Smooth muscle cell (in vitro differentiated cells): Measurements from ENCODE around the gene CMYA5. TPM values are rescaled to one million over a fixed set of nuclear protein-coding genes. Genes with fewer than 3 reads are reported as not detected.

Experiments used
- DNase-seq: peaks from one replicate; lab custom pipeline; 2025; ENCODE audit not compliant: unreplicated experiment; lab: John Stamatoyannopoulos, UW
- H2AFZ ChIP-seq: fragments of 200-600 bp; sonication (generic); 2 replicates; pipeline ENCODE4 v1.6.0; 2016; ENCODE audit warnings: antibody characterized with exemption, low read depth, mild to moderate bottlenecking
- H3F3A ChIP-seq: fragments of 200-600 bp; sonication (generic); 2 replicates; pipeline ENCODE4 v1.6.0; 2017; ENCODE audit warnings: antibody characterized with exemption, low read depth
- H3K27ac ChIP-seq: fragments of 200-600 bp; sonication (generic); 2 replicates; pipeline ENCODE4 v1.5.1; 2016; ENCODE audit warnings: low read depth, mild to moderate bottlenecking
- H3K27me3 ChIP-seq: fragments of 200-600 bp; sonication (generic); 2 replicates; pipeline ENCODE4 v1.6.1; 2016; ENCODE audit warnings: low read depth, mild to moderate bottlenecking
- H3K36me3 ChIP-seq: fragments of 200-600 bp; sonication (generic); 2 replicates; pipeline ENCODE4 v1.5.1; 2016; ENCODE audit warnings: low read depth
- H3K4me1 ChIP-seq: fragments of 200-600 bp; sonication (generic); 2 replicates; pipeline ENCODE4 v1.5.1; 2016; ENCODE audit warnings: low read depth
- H3K4me2 ChIP-seq: fragments of 200-600 bp; sonication (generic); 2 replicates; pipeline ENCODE4 v1.6.0; 2016; ENCODE audit warnings: mild to moderate bottlenecking
- H3K4me3 ChIP-seq: fragments of 200-600 bp; sonication (generic); 2 replicates; pipeline ENCODE4 v1.5.1; 2016; ENCODE audit warnings: mild to moderate bottlenecking
- H3K79me2 ChIP-seq: fragments of 200-600 bp; sonication (generic); 2 replicates; pipeline ENCODE4 v1.6.0; 2016; ENCODE audit warnings: low read depth, mild to moderate bottlenecking
- H3K9ac ChIP-seq: fragments of 200-600 bp; sonication (generic); 2 replicates; pipeline ENCODE4 v1.6.0; 2016; ENCODE audit warnings: low read depth
- H3K9me3 ChIP-seq: fragments of 200-600 bp; sonication (generic); replicated peaks from 2 replicates; pipeline ENCODE4 v1.5.1; 2016; ENCODE audit warnings: low read depth
- H4K20me1 ChIP-seq: fragments of 200-600 bp; sonication (generic); 2 replicates; pipeline ENCODE4 v1.6.0; 2016; ENCODE audit warnings: low read depth
- WGBS: methylation state at CpG from one replicate; pipeline ENCODE4 v1.1.7; 2016; ENCODE audit warnings: low lambda C conversion rate; 5-methylcytosine and 5-hydroxymethylcytosine counted together
- polyA plus RNA-seq: library from polyadenylated mRNA; unstranded; fragments of >200 nt; fragmentation: Nextera tagmentation; extraction: Ambion mirVana; gene quantifications from 2 replicates; pipeline ENCODE4 v1.2.1, GENCODE V29; 2016
- total RNA-seq: library from RNA; depleted of rRNA; stranded (reverse); fragments of >200 nt; gene quantifications from 2 replicates; pipeline ENCODE4 v1.2.3, GENCODE V29; 2014
- TF ChIP-seq, protein P1 (sequence below): fragments of 200-600 bp; sonication (generic); IDR thresholded peaks from 2 replicates; pipeline ENCODE4 v1.5.1; 2017; ENCODE audit warnings: borderline replicate concordance, mild to moderate bottlenecking, antibody characterized with exemption; ENCODE audit not compliant: insufficient read depth, poor library complexity, severe bottlenecking

Gene CMYA5
- total and polyA plus RNA-seq, 2 experiments from 2014 or later: 0.31 to 1.9 TPM

DNA sequence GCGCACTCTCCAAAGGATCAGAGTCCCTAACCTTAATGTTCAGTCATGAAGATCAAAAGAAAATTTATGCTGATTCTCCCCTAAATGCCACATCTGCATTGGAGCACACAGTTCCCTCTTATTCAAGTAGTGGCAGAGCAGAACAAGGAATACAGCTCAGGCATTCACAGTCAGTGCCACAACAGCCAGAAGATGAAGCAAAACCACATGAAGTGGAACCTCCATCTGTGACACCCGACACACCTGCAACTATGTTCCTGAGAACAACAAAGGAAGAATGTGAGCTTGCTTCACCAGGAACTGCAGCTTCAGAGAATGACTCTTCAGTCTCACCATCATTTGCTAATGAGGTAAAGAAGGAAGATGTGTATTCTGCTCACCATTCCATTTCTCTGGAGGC, 40.0 kb downstream of the CMYA5 start:
- H3K9me3 ChIP-seq: no peaks in the 10 kb centered on the region
- H3K36me3 ChIP-seq: no peaks in the 10 kb centered on the region
- no peak for DNase-seq
- H3K9ac ChIP-seq: no peak overlapping the region
- H3K4me2 ChIP-seq: no peak overlapping the region
- H3K79me2 ChIP-seq: no peaks in the 10 kb centered on the region
- H3K27me3 ChIP-seq: peaks cover 54% of the 10 kb centered on the region
- H4K20me1 ChIP-seq: no peaks in the 10 kb centered on the region
- H2AFZ ChIP-seq: no peak overlapping the region
- no peak overlapping the region for H3K27ac ChIP-seq
- TF ChIP-seq, protein P1, sequence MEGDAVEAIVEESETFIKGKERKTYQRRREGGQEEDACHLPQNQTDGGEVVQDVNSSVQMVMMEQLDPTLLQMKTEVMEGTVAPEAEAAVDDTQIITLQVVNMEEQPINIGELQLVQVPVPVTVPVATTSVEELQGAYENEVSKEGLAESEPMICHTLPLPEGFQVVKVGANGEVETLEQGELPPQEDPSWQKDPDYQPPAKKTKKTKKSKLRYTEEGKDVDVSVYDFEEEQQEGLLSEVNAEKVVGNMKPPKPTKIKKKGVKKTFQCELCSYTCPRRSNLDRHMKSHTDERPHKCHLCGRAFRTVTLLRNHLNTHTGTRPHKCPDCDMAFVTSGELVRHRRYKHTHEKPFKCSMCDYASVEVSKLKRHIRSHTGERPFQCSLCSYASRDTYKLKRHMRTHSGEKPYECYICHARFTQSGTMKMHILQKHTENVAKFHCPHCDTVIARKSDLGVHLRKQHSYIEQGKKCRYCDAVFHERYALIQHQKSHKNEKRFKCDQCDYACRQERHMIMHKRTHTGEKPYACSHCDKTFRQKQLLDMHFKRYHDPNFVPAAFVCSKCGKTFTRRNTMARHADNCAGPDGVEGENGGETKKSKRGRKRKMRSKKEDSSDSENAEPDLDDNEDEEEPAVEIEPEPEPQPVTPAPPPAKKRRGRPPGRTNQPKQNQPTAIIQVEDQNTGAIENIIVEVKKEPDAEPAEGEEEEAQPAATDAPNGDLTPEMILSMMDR: no peak
- WGBS: 91% methylated on average over 2 of the region's 2 CpGs
- H3F3A ChIP-seq: no peaks in the 10 kb centered on the region
- no peaks in the 10 kb centered on the region for H3K4me1 ChIP-seq
- H3K4me3 ChIP-seq: no peak overlapping the region

DNA sequence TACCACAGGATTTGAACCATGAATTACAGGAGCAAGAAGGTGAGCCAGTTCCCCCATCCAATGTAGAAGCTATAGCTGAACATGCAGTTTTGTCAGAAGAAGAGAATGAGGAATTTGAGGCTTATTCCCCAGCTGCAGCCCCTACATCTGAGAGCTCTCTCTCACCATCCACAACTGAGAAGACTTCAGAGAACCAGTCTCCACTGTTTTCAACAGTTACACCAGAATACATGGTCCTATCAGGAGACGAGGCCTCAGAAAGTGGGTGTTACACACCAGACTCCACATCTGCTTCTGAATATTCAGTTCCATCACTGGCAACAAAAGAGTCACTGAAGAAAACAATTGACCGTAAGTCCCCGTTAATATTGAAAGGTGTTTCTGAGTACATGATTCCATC, 40.9 kb downstream of the CMYA5 start:
- Histone ChIP-seq H3K36me3 (no peaks in the 10 kb centered on the region), H4K20me1 (no peaks in the 10 kb centered on the region), H3K9me3 (no peaks in the 10 kb centered on the region), H3K79me2 (no peaks in the 10 kb centered on the region), H3K9ac (no peak overlapping the region), H3K27me3 (peaks cover 60% of the 10 kb centered on the region), H3K27ac (no peak overlapping the region), H3K4me2 (no peak overlapping the region), H3F3A (no peaks in the 10 kb centered on the region), H3K4me3 (no peak overlapping the region), H3K4me1 (no peaks in the 10 kb centered on the region), H2AFZ (no peak overlapping the region)
- 87% methylated on average over 3 of the region's 3 CpGs for WGBS
- no peak for DNase-seq
- TF ChIP-seq, protein P1: no peak

DNA sequence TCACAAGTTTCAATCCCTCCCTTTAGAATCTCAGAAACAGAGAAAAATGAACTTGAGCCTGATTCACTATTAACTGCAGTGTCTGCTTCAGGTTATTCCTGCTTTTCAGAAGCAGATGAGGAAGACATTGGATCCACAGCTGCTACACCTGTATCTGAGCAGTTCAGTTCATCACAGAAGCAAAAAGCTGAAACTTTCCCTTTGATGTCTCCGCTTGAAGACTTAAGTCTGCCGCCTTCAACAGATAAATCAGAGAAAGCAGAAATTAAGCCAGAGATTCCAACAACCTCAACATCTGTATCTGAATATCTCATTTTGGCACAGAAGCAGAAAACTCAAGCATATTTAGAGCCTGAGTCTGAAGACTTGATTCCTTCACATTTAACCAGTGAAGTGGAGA, 42.1 kb downstream of the CMYA5 start:
- Histone ChIP-seq H3K36me3 (no peaks in the 10 kb centered on the region), H2AFZ (no peak overlapping the region), H3K9me3 (no peaks in the 10 kb centered on the region), H3K79me2 (no peaks in the 10 kb centered on the region), H3F3A (no peaks in the 10 kb centered on the region), H4K20me1 (no peaks in the 10 kb centered on the region), H3K4me1 (no peaks in the 10 kb centered on the region), H3K4me2 (no peak overlapping the region), H3K27me3 (peaks cover 66% of the 10 kb centered on the region), H3K9ac (no peak overlapping the region), H3K27ac (no peak overlapping the region), H3K4me3 (no peak overlapping the region)
- 91% methylated on average over 2 of the region's 2 CpGs for WGBS
- TF ChIP-seq, protein P1: no peak
- DNase-seq: no peak

DNA sequence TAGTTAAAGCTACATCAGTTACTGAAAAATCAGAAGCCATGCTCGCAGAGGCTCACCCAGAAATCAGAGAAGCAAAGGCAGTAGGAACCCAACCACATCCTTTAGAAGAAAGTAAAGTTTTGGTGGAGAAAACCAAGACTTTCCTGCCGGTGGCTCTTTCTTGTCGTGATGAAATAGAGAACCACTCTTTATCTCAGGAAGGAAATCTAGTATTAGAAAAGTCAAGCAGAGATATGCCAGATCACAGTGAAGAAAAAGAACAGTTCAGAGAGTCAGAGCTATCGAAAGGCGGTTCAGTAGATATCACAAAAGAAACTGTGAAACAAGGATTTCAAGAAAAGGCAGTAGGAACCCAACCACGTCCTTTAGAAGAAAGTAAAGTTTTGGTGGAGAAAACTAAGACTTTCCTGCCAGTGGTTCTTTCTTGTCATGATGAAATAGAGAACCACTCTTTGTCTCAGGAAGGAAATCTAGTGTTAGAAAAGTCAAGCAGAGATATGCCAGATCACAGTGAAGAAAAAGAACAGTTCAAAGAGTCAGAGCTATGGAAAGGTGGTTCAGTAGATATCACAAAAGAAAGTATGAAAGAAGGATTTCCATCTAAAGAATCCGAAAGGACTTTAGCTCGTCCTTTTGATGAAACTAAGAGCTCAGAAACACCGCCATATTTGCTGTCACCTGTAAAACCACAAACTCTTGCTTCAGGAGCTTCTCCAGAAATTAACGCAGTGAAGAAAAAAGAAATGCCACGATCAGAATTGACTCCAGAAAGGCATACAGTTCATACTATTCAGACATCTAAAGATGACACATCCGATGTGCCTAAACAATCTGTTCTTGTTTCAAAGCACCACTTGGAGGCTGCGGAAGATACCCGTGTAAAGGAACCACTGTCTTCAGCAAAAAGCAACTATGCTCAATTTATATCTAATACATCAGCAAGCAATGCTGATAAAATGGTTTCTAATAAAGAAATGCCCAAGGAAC, 47.2 kb downstream of the CMYA5 start:
- Histone ChIP-seq H3K36me3 (no peaks in the 10 kb centered on the region), H3K4me3 (no peak overlapping the region), H3K9ac (no peak overlapping the region), H3K79me2 (no peaks in the 10 kb centered on the region), H3K27me3 (peaks cover 42% of the 10 kb centered on the region), H3F3A (no peaks in the 10 kb centered on the region), H3K27ac (no peak overlapping the region), H2AFZ (no peak overlapping the region), H4K20me1 (no peaks in the 10 kb centered on the region), H3K4me1 (no peaks in the 10 kb centered on the region), H3K9me3 (no peaks in the 10 kb centered on the region), H3K4me2 (no peak overlapping the region)
- no peak for DNase-seq
- TF ChIP-seq, protein P1: no peak
- WGBS: 85% methylated on average over 14 of the region's 14 CpGs
